Epithelial cell of proximal tubule (primary cell): Measurements from ENCODE around the gene PER2. TPM values are rescaled to one million over a fixed set of nuclear protein-coding genes. Genes with fewer than 3 reads are reported as not detected.

Experiments
- DNase-seq: peaks from one replicate; pipeline ENCODE4 v3.0.0-alpha.2; 2011; ENCODE audit warnings: low read depth
- H3K4me3 ChIP-seq: 2 replicates; pipeline ENCODE4 v1.5.1; 2011; ENCODE audit warnings: low read depth, mild to moderate bottlenecking, low read length
- CTCF ChIP-seq: conservative IDR thresholded peaks from 2 replicates; pipeline ENCODE4 v1.5.1; 2012; ENCODE audit warnings: low read depth, mild to moderate bottlenecking, low read length
- total RNA-seq: library from RNA; depleted of rRNA; stranded (reverse); fragments of >200 nt; gene quantifications from 2 replicates; pipeline ENCODE4 v1.2.3, GENCODE V29; 2015

Gene PER2
- total RNA-seq, 1 donor from 2014 or later: 0.86 TPM

- no peak for DNase-seq
- H3K4me3 ChIP-seq: no peak overlapping the region
Observed at GRCh38 chr2:238251986-238252385, 36.4 kb downstream of the PER2 start.

DNA sequence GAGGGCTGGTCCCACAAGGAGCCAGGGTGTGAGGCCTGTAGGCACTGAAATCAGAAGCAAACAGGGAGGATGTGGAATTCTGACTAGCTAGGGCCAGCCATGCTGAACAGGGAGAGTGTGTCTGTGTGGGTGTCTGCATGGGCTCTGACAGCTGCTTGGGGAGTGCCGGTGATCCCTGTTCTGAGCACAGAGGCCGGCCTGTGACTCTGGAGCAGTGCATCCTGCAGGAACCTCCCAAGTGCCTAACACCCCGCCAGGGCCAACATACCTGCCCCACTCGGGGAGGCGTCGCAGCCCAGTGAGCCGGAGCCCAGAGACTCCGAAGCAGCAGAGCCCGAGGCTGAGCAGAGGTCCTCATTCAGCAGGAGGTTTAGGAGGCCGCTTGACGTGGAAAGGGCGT, 37.1 kb downstream of the PER2 start:
- H3K4me3 ChIP-seq: no peak overlapping the region
- no peak for DNase-seq
- no peak for TF ChIP-seq CTCF

More at GRCh38 chr2:238251986-238252385, 36.4 kb downstream of the PER2 start:
- no peak for TF ChIP-seq CTCF

DNA sequence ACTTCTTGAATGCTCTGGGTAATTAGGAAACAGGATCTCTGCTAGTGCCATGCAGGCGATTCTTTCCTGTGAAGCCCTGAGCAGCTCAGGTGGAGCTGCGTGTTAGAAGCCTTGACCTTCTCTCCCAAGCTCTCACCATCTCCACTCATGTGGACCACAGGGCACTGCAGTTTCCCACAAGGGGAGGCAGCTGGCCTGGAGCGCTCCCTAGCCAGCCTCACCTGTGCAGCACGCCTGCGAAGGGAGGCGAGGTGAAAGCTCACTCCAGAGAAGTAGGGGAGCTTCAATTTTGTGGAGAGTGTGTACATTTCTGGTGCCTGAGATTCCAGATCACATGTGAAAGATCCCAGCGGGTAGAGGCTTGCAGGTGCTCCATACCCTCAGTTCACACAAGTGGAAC, 37.5 kb downstream of the PER2 start:
- no peak for DNase-seq
- no peak overlapping the region for H3K4me3 ChIP-seq
- TF ChIP-seq CTCF: no peak

DNA sequence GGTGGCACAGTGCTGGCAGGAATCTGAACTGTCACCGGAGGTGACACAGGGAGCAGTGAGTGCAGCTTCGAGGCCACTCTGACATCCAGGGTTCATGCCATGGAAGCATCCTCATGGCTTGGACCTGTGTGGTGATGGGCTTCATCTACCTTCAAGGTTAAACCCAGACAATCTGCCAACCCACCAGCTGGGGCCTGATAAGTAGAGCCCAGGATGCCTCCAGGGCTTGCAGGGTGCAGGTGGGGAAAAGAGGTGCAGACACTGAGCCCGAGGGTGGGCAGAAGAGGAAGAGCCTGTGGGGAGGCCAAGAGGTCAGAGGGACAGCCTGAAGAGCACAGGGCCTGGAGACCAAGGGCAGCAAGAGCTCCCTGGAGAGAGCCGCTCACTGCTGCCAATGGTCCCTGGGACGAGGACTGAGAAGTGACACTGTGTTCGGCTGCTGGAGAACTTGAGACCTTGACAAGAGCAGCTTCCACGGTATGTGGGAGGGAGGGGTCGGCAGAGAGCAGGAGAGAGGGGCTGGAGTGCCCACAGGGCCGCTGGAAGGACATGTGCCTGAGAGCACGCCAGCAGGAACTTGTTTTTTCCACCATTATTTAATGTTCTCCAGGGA, 40.5 kb downstream of the PER2 start:
- no peak overlapping the region for H3K4me3 ChIP-seq
- TF ChIP-seq CTCF: no peak
- DNase-seq: no peak

DNA sequence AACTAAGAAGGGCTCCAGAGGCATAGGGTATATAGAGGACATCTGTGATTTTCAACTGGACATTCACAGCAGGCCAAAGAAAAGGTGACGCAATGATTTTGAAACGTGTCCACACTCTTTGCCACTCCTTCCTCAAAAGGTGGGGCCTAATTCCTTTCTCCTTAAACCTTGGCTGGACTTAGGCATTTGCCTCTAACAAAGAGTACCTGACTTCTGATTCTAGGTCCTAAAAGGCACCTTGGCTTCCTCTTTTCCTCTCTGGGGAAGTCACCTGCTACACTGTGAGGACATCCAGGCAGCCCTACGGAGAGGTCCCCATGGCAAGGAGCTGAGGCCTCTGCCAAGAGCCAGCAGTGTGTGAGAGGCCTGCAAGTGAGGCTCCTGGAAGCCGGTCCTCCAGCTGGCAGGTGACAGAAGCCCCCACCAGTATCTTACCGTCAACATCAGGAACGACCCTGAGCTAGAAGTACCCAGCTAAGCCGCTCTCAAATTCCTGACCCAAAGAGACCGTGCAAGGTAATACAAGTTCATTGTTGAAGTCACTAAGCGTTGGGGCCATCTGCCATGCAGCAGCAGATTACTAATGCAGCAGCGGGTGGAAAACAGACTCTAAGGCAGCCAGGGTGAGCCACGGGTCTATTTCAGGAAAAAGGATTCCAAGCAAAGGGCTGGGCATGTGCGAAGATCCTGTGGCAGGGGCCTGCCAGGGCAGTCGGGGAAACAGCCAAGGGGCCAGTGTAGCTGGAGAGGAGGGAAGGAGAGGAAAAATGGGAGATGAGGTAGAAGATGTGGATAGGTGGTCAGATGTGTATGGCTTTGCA, 41.2 kb downstream of the PER2 start:
- no peak for DNase-seq
- TF ChIP-seq CTCF: no peak
- H3K4me3 ChIP-seq: no peak overlapping the region

- no peak for TF ChIP-seq CTCF
- DNase-seq: no peak
- H3K4me3 ChIP-seq: no peak overlapping the region
Observed at GRCh38 chr2:238244151-238244550, 44.3 kb downstream of the PER2 start.
